ENCODE measurements around the gene LYG2. TPM values are rescaled to one million over a fixed set of nuclear protein-coding genes. Genes with fewer than 3 reads are reported as not detected.
"Not testable (repeated sequence)": the region's sequence is repeated elsewhere in the genome, so short reads cannot be mapped to it uniquely, and the experiment has no call there.

LYG2 gene
- total RNA-seq, 2 donors from 2014 or later: not detected

DNA sequence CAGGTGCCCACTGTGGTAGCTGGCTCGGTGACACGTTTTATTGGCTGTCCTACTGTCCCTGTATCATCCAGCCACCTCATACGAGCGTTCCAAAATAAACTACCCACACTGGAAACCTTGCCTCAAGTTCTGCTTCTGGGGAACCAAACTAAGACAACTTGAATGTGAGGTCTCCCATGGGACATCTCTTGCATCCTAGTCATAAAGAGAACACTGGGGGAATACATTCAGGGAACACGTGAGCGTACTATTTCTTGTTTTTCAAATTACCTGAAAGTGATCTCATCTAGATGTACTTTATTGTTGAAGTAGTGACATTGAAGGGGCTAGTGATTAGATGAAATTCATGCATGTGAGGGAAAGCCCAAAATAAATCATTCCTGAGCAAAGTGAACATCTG is 15.0 kb downstream of the LYG2 start:
- H3K4me1 ChIP-seq (ENCODE audit: control insufficient read depth in 1 of 2, low read depth in 2 of 2): no peaks in the 10 kb centered on the region
- H3K4me3 ChIP-seq: no peak overlapping the region
- H3K27me3 ChIP-seq (replicated peaks; ENCODE audit: insufficient read depth): no peaks in the 10 kb centered on the region
- no peaks in the 10 kb centered on the region for H3K36me3 ChIP-seq
- ATAC-seq (ENCODE audit: insufficient number of reproducible peaks, low FRiP score, low read depth): no peak
- H3K27ac ChIP-seq: no peak overlapping the region
- TF ChIP-seq, protein P1, sequence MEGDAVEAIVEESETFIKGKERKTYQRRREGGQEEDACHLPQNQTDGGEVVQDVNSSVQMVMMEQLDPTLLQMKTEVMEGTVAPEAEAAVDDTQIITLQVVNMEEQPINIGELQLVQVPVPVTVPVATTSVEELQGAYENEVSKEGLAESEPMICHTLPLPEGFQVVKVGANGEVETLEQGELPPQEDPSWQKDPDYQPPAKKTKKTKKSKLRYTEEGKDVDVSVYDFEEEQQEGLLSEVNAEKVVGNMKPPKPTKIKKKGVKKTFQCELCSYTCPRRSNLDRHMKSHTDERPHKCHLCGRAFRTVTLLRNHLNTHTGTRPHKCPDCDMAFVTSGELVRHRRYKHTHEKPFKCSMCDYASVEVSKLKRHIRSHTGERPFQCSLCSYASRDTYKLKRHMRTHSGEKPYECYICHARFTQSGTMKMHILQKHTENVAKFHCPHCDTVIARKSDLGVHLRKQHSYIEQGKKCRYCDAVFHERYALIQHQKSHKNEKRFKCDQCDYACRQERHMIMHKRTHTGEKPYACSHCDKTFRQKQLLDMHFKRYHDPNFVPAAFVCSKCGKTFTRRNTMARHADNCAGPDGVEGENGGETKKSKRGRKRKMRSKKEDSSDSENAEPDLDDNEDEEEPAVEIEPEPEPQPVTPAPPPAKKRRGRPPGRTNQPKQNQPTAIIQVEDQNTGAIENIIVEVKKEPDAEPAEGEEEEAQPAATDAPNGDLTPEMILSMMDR (IDR thresholded peaks at IDR 0.05): no peak
- no peak for DNase-seq (ENCODE audit: low spot score)
- no peaks in the 10 kb centered on the region for H3K9me3 ChIP-seq

DNA sequence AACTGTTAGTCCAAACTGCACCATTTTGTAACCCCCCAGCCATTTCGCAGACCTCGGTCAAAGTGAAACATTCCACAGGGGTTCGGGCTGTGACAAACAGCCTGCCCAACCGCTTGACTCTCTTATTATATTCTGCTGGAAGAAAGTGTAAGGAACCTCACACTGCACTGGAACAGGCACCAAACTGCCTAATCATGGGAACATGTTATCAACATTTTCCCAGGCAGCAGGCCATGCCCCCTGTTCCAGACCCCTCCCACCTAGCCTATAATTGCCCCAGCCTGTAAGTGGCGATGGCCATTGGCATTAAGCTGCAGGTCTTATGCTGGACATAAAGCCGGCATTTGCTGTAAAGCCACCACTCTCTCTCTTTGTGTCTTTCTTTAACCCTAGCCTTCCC is 16.9 kb downstream of the LYG2 start:
- TF ChIP-seq, protein P1 (IDR thresholded peaks at IDR 0.05): no peak
- ATAC-seq (ENCODE audit: insufficient number of reproducible peaks, low FRiP score, low read depth) (no peak), DNase-seq (ENCODE audit: low spot score) (no peak)
- no peaks in the 10 kb centered on the region for H3K27me3 ChIP-seq (replicated peaks; ENCODE audit: insufficient read depth)
- no peaks in the 10 kb centered on the region for H3K4me1 ChIP-seq (ENCODE audit: control insufficient read depth in 1 of 2, low read depth in 2 of 2)
- H3K27ac ChIP-seq: no peak overlapping the region
- H3K4me3 ChIP-seq: no peak overlapping the region
- no peaks in the 10 kb centered on the region for H3K9me3 ChIP-seq
- no peaks in the 10 kb centered on the region for H3K36me3 ChIP-seq

DNA sequence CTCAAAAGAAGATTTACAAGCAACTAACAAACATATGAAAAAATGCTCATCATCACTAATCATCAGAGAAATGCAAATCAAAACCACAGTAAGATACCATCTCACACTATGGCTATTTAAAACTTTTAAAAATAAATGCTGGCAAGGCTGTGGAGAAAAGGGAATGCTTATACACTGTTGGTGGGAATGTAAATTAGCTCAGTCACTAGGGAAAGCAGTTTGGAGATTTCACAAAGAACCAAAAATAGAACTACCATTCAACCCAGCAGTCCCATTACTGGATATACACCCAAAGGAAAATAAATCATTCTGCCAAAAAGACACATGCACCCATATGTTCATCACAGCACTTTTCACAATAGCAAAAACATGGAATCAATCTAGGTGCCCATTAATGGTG is 22.3 kb downstream of the LYG2 start:
- DNase-seq (ENCODE audit: low spot score); H3K4me1 ChIP-seq (ENCODE audit: control insufficient read depth in 1 of 2, low read depth in 2 of 2); H3K36me3 ChIP-seq; H3K9me3 ChIP-seq; H3K27ac ChIP-seq; H3K4me3 ChIP-seq; ATAC-seq (ENCODE audit: insufficient number of reproducible peaks, low FRiP score, low read depth); H3K27me3 ChIP-seq (replicated peaks; ENCODE audit: insufficient read depth): not testable (repeated sequence)

DNA sequence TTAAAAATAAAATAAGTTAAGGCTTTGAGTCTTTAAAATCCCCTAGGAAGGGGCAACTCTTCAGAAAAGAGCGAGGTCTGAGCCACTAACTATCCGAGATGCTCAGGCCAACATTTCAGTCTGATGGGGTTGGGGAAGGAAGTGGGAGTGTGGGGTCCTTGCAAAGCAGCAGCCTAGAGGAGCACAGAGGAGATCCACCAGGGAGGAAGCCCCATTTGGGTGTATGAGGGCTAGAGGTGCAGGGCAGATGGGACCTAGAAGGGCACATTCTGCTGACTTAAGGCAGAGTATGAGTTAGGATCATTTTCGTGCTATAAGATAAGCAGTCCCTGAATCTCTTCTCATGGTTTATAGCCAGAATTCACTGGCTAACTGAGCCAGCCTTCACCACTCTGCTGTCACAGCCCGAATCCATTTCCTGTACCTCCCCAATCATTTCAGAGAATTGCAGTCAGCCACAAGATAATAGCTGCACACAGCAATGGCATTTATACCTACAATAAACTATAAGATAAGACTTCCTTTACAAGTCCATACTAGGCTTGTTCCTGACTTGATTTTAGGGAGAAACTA is 37.5 kb downstream of the LYG2 start:
- no peak overlapping the region for H3K27ac ChIP-seq
- no peak for ATAC-seq (ENCODE audit: insufficient number of reproducible peaks, low FRiP score, low read depth)
- H3K4me3 ChIP-seq: no peak overlapping the region
- no peaks in the 10 kb centered on the region for H3K9me3 ChIP-seq
- DNase-seq (ENCODE audit: low spot score): no peak
- H3K4me1 ChIP-seq (ENCODE audit: control insufficient read depth in 1 of 2, low read depth in 2 of 2): no peaks in the 10 kb centered on the region
- TF ChIP-seq, protein P1 (IDR thresholded peaks at IDR 0.05): no peak
- H3K27me3 ChIP-seq (replicated peaks; ENCODE audit: insufficient read depth): no peaks in the 10 kb centered on the region
- H3K36me3 ChIP-seq: no peaks in the 10 kb centered on the region

DNA sequence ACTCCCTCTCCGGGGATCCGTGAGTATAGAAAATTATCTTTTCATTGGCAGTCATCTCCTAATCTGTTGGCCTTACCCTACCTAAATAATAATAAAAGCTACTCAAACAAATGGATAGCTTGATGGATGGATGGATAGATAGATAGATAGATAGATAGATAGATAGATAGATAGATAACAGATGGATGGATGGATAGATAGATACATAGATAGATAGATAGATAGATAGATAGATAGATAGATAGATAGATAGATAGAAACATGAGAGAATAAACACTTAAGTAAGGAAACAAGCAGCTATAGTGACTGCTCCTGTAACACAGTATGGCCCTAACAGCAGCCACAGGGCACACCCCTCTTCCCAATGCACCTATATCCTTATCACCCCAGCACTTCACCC is 39.4 kb downstream of the LYG2 start:
- TF ChIP-seq, protein P1 (IDR thresholded peaks at IDR 0.05): no peak
- no peaks in the 10 kb centered on the region for H3K27me3 ChIP-seq (replicated peaks; ENCODE audit: insufficient read depth)
- H3K36me3 ChIP-seq: no peaks in the 10 kb centered on the region
- no peak for ATAC-seq (ENCODE audit: insufficient number of reproducible peaks, low FRiP score, low read depth)
- no peak overlapping the region for H3K4me3 ChIP-seq
- no peaks in the 10 kb centered on the region for H3K9me3 ChIP-seq
- H3K27ac ChIP-seq: no peak overlapping the region
- no peaks in the 10 kb centered on the region for H3K4me1 ChIP-seq (ENCODE audit: control insufficient read depth in 1 of 2, low read depth in 2 of 2)
- DNase-seq (ENCODE audit: low spot score): no peak

DNA sequence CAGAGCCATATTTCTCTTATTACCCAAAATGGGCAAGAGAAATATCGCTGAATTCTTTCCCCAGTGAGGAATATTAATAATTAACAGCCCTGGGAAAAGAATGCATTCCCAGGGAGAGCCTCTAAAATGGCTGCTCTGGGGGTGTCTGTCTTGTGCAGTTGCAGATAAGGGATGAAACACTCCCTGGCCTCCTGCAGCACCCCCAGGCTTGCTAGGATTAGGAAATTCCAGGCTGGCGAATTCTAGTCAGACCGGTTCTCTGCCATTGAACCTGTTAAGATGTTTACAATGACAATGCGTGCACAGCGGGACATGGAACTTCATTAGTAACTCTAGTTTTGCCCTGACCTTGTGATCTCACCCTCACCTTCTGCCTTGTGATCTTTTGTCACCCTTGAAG is 50.0 kb downstream of the LYG2 start:
- Histone ChIP-seq H3K27ac (no peak overlapping the region), H3K4me3 (no peak overlapping the region), H3K36me3 (no peaks in the 10 kb centered on the region), H3K9me3 (no peaks in the 10 kb centered on the region), H3K27me3 (replicated peaks; ENCODE audit: insufficient read depth) (no peaks in the 10 kb centered on the region), H3K4me1 (ENCODE audit: control insufficient read depth in 1 of 2, low read depth in 2 of 2) (no peaks in the 10 kb centered on the region)
- no peak for ATAC-seq (ENCODE audit: insufficient number of reproducible peaks, low FRiP score, low read depth)
- TF ChIP-seq, protein P1 (IDR thresholded peaks at IDR 0.05): no peak
- DNase-seq (ENCODE audit: low spot score): no peak
